Measurements from ENCODE around the gene GPR31. TPM values are rescaled to one million over a fixed set of nuclear protein-coding genes. Genes with fewer than 3 reads are reported as not detected.

GPR31 gene
- total RNA-seq, 1 donor from 2014 or later = not detected

- TF ChIP-seq CTCF (IDR thresholded peaks at IDR 0.05) = no peak
- no peaks in the 10 kb centered on the region for H3K27me3 ChIP-seq
- intact Hi-C loops (cut with DNase I) = no loop called here
These were observed 8.2 kb upstream of the GPR31 start for GRCh38 chr6:167165858-167166471.

GRCh38 chr6:167164261-167164660 lies 6.5 kb upstream of the GPR31 start:
- intact Hi-C loops (cut with DNase I) = no loop called here
- H3K27ac ChIP-seq = no peak overlapping the region
- H3K4me3 ChIP-seq = no peak overlapping the region
- no peaks in the 10 kb centered on the region for H3K27me3 ChIP-seq
- no peaks in the 10 kb centered on the region for H3K4me1 ChIP-seq
- TF ChIP-seq CTCF (IDR thresholded peaks at IDR 0.05) = no peak
- no peaks in the 10 kb centered on the region for H3K9me3 ChIP-seq
- no peak for DNase-seq (ENCODE audit: low spot score in 2 of 2)
- no peaks in the 10 kb centered on the region for H3K36me3 ChIP-seq

More at GRCh38 chr6:167165858-167166471, 8.2 kb upstream of the GPR31 start:
- H3K36me3 ChIP-seq = no peaks in the 10 kb centered on the region
- no peak overlapping the region for H3K4me3 ChIP-seq
- no peak for DNase-seq (ENCODE audit: low spot score in 2 of 2)
- no peak overlapping the region for H3K27ac ChIP-seq
- no peaks in the 10 kb centered on the region for H3K9me3 ChIP-seq
- no peaks in the 10 kb centered on the region for H3K4me1 ChIP-seq

- intact Hi-C loops (cut with DNase I) = no loop called here
These were observed 5.8 kb upstream of the GPR31 start for GRCh38 chr6:167163476-167164011.

GRCh38 chr6:167162591-167162990 lies 4.8 kb upstream of the GPR31 start:
- Histone ChIP-seq H3K36me3 (no peaks in the 10 kb centered on the region), H3K27ac (no peak overlapping the region), H3K9me3 (no peaks in the 10 kb centered on the region), H3K4me1 (no peaks in the 10 kb centered on the region), H3K27me3 (no peaks in the 10 kb centered on the region), H3K4me3 (no peak overlapping the region)
- intact Hi-C loops (cut with DNase I) = no loop called here
- DNase-seq (ENCODE audit: low spot score in 2 of 2) = no peak
- TF ChIP-seq CTCF (IDR thresholded peaks at IDR 0.05) = no peak

More at GRCh38 chr6:167163476-167164011, 5.8 kb upstream of the GPR31 start:
- no peaks in the 10 kb centered on the region for H3K4me1 ChIP-seq
- DNase-seq (ENCODE audit: low spot score in 2 of 2) = no peak
- H3K36me3 ChIP-seq = no peaks in the 10 kb centered on the region
- no peak for TF ChIP-seq CTCF (IDR thresholded peaks at IDR 0.05)
- no peaks in the 10 kb centered on the region for H3K27me3 ChIP-seq
- no peaks in the 10 kb centered on the region for H3K9me3 ChIP-seq
- no peak overlapping the region for H3K4me3 ChIP-seq
- no peak overlapping the region for H3K27ac ChIP-seq

GRCh38 chr6:167161851-167162467 lies 4.2 kb upstream of the GPR31 start:
- Histone ChIP-seq H3K4me1 (no peaks in the 10 kb centered on the region), H3K27ac (no peak overlapping the region), H3K36me3 (no peaks in the 10 kb centered on the region), H3K4me3 (no peak overlapping the region), H3K27me3 (no peaks in the 10 kb centered on the region), H3K9me3 (no peaks in the 10 kb centered on the region)
- no peak for TF ChIP-seq CTCF (IDR thresholded peaks at IDR 0.05)
- DNase-seq (ENCODE audit: low spot score in 2 of 2) = no peak
- intact Hi-C loops (cut with DNase I) = no loop called here
